Fibroblast of lung (primary cell): ENCODE measurements around the gene SBK3. TPM values are rescaled to one million over a fixed set of nuclear protein-coding genes. Genes with fewer than 3 reads are reported as not detected.

Experiments
- DNase-seq, 2 donors: peaks; one replicate each; pipeline versions ENCODE4 v3.0.0 to v3.0.0-alpha.2; 2010; ENCODE audit warnings: low read depth in 2 of 2
- H2AFZ ChIP-seq: 2 replicates; pipeline ENCODE4 v1.5.1; 2012; ENCODE audit warnings: low read length, control low read depth, inconsistent platforms
- H3K27ac ChIP-seq: 2 replicates; pipeline ENCODE4 v1.5.1; 2011; ENCODE audit warnings: low read length, control low read depth; ENCODE audit not compliant: insufficient read depth
- H3K27me3 ChIP-seq: 2 replicates; pipeline ENCODE4 v1.5.1; 2011; ENCODE audit warnings: mild to moderate bottlenecking, low read length; ENCODE audit not compliant: control insufficient read depth, insufficient read depth
- H3K36me3 ChIP-seq: 2 replicates; pipeline ENCODE4 v1.5.1; 2011; ENCODE audit warnings: low read length; ENCODE audit not compliant: control insufficient read depth, insufficient read depth
- H3K4me1 ChIP-seq: 2 replicates; pipeline ENCODE4 v1.5.1; 2011; ENCODE audit warnings: low read length; ENCODE audit not compliant: control insufficient read depth, insufficient read depth; ENCODE audit errors: extremely low read depth
- H3K4me2 ChIP-seq: 2 replicates; pipeline ENCODE4 v1.5.1; 2011; ENCODE audit warnings: low read length, control low read depth; ENCODE audit not compliant: insufficient read depth; ENCODE audit errors: extremely low read depth
- H3K4me3 ChIP-seq, 4 experiments: fragments of 200-600 bp in 1 of 4; sonication (generic) in 1 of 4; replicated peaks in 1 of 4; 2 replicates each; pipeline ENCODE4 v1.5.1; 2011 to 2016; ENCODE audit warnings: low read length in 4 of 4, low read depth in 3 of 4, mild to moderate bottlenecking in 3 of 4, control low read depth in 2 of 4, inconsistent platforms in 1 of 4, mixed read lengths in 1 of 4; ENCODE audit not compliant: insufficient read depth in 1 of 4; ENCODE audit errors: control extremely low read depth in 1 of 4
- H3K79me2 ChIP-seq: 2 replicates; pipeline ENCODE4 v1.5.1; 2012; ENCODE audit warnings: mild to moderate bottlenecking, low read length, inconsistent platforms; ENCODE audit not compliant: control insufficient read depth, insufficient read depth
- H3K9ac ChIP-seq: 2 replicates; pipeline ENCODE4 v1.5.1; 2011; ENCODE audit warnings: mild to moderate bottlenecking, low read length, control low read depth; ENCODE audit not compliant: insufficient read depth
- H3K9me3 ChIP-seq: 2 replicates; pipeline ENCODE4 v1.5.1; 2012; ENCODE audit warnings: low read depth, low read length; ENCODE audit not compliant: control insufficient read depth, insufficient read depth
- H4K20me1 ChIP-seq: 2 replicates; pipeline ENCODE4 v1.5.1; 2011; ENCODE audit warnings: low read length; ENCODE audit not compliant: control insufficient read depth, insufficient read depth; ENCODE audit errors: extremely low read depth
- CTCF ChIP-seq, 2 donors: IDR thresholded peaks in 1 of 2; conservative IDR thresholded peaks in 1 of 2; 1 replicate in 1 of 2; 2 replicates in 1 of 2; pipeline ENCODE4 v1.5.1; 2011 to 2012; ENCODE audit warnings: low read length in 2 of 2, control low read depth in 1 of 2, inconsistent platforms in 1 of 2, low read depth in 1 of 2, mild to moderate bottlenecking in 1 of 2
- EZH2 ChIP-seq: IDR thresholded peaks from 2 replicates; pipeline ENCODE4 v1.5.1; 2012; ENCODE audit warnings: low read length, control low read depth, mild to moderate bottlenecking; ENCODE audit errors: missing control alignments
- polyA plus RNA-seq, 2 donors: library from polyadenylated mRNA; depleted of rRNA in 1 of 2; stranded (reverse) in 1 of 2; unstranded in 1 of 2; fragments of >200 nt; gene quantifications; 2 replicates each; pipeline ENCODE4 v1.2.1, GENCODE V29; 2011 to 2012; ENCODE audit warnings: missing spikeins in 1 of 2
- total RNA-seq: library from RNA; depleted of rRNA; stranded (reverse); fragments of >200 nt; gene quantifications from 2 replicates; pipeline ENCODE4 v1.2.1, GENCODE V29; 2014

SBK3 gene
- total and polyA plus RNA-seq, 2 donors (not counting 1 experiment from before 2014, with no cell fraction given), result 0.66 TPM; not detected in 1

DNA sequence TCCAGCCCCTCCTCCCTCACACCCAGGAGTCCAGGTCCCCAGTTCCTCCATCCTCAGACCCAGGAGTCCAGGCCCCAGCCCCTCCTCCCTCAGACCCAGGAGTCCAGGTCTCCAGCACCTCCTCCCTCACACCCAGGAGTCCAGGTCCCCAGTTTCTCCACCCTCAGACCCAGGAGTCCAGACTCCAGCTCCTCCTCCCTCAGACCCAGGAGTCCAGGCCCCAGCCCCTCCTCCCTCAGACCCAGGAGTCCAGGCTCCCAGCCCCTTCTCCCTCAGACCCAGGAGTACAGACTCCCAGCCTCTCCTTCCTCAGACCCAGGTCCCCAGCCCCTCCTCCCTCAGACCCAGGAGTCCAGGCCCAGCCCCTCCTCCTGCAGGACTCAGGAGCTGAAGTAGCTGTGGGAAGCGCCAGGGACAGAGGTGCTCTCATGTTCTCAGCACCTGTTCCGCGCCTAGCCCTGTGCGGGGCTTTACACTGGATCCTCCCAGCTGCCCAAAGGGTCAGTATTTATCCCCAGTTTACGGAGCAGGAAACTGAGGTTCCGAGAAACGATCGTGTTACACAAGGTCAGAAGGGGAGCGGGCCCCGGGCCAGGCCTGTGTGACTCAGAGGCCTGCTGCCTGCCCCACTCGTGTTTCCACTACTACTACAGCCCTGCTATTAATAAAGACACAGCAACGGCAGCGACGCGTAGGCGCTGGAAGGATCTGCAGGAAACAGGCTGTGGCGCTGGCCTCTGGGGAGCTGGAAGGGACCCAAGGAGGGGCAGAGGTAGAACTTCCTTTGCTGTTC is 1.7 kb upstream of the SBK3 start:
- Histone ChIP-seq H3K4me1 (peaks cover 32% of the 10 kb centered on the region), H3K9ac (no peak overlapping the region), H3K27me3 (no peaks in the 10 kb centered on the region), H4K20me1 (no peaks in the 10 kb centered on the region), H3K79me2 (no peaks in the 10 kb centered on the region), H2AFZ (no peak overlapping the region), H3K4me2 (peak overlapping the region; percentile 10), H3K4me3 (no peak overlapping the region), H3K9me3 (no peaks in the 10 kb centered on the region), H3K36me3 (no peaks in the 10 kb centered on the region), H3K27ac (peak overlapping the region; percentile 56)
- peak; percentile 89 to 93 for DNase-seq
- TF ChIP-seq EZH2 (no peak), CTCF (conservative IDR thresholded peaks at IDR 0.05 in 1 of 2, IDR thresholded peaks at IDR 0.05 in 1 of 2; ENCODE audit: low read depth in 1 of 2, low read length in 2 of 2) (no peak)

DNA sequence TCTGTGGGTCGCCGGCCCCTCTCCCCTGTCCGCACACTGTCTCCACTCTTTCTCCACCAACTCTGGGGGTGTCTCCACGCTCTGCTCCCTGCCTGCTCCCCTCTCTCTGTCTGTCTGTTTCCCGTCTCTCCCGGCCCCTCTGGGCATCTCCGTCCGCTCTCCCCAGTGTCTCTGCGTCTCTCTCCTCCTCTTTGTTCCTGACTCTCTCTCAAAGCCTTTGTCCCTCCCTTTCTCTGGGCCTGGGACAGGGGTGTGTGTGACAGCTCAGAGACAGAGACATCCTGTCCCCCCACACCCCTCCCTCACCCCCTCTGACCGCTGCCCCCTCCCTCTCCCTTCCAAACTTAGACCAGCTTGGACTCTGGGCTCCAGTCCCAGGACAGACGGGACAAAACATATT is 668 bp upstream of the SBK3 start:
- no peaks in the 10 kb centered on the region for H3K9me3 ChIP-seq
- H3K27ac ChIP-seq, result peak overlapping the region; percentile 31
- no peaks in the 10 kb centered on the region for H3K36me3 ChIP-seq
- no peaks in the 10 kb centered on the region for H4K20me1 ChIP-seq
- no peaks in the 10 kb centered on the region for H3K79me2 ChIP-seq
- no peak overlapping the region for H3K4me2 ChIP-seq
- H3K27me3 ChIP-seq, result no peaks in the 10 kb centered on the region
- peak in 1 of 2 donors; percentile 41 for DNase-seq
- H3K9ac ChIP-seq, result no peak overlapping the region
- no peak overlapping the region for H3K4me3 ChIP-seq
- peaks cover 32% of the 10 kb centered on the region for H3K4me1 ChIP-seq
- TF ChIP-seq EZH2, result no peak
- no peak for TF ChIP-seq CTCF (conservative IDR thresholded peaks at IDR 0.05 in 1 of 2, IDR thresholded peaks at IDR 0.05 in 1 of 2; ENCODE audit: low read depth in 1 of 2, low read length in 2 of 2)
- H2AFZ ChIP-seq, result peak overlapping the region; percentile 57

GRCh38 chr19:55544776-55545439 is 435 bp downstream of the SBK3 start:
- no peak for DNase-seq
- Histone ChIP-seq H3K9ac (no peak overlapping the region), H3K4me1 (peaks cover 29% of the 10 kb centered on the region), H3K27ac (no peak overlapping the region), H3K4me3 (no peak overlapping the region), H3K36me3 (no peaks in the 10 kb centered on the region), H3K79me2 (no peaks in the 10 kb centered on the region), H3K4me2 (no peak overlapping the region), H4K20me1 (no peaks in the 10 kb centered on the region), H3K9me3 (no peaks in the 10 kb centered on the region), H2AFZ (no peak overlapping the region), H3K27me3 (no peaks in the 10 kb centered on the region)
- TF ChIP-seq CTCF (conservative IDR thresholded peaks at IDR 0.05 in 1 of 2, IDR thresholded peaks at IDR 0.05 in 1 of 2; ENCODE audit: low read depth in 1 of 2, low read length in 2 of 2) (no peak), EZH2 (no peak)
